Lung (tissue), 12 donors: Measurements from ENCODE around the gene ROS1. TPM values are rescaled to one million over a fixed set of nuclear protein-coding genes. Genes with fewer than 3 reads are reported as not detected.

Experiments
- ATAC-seq: fragments of 200-7000 bp; cut with Tn5 transposase; one replicate; pipeline ENCODE4 v1.9.1; 2020; ENCODE audit warnings: moderate number of reproducible peaks; ENCODE audit not compliant: insufficient read depth, low FRiP score
- DNase-seq, 3 donors: peaks; one replicate each; pipeline ENCODE4 v3.0.0-alpha.2; 2013 to 2017
- H3K27ac ChIP-seq, 2 donors: one replicate each; pipeline ENCODE4 v1.5.1; 2013; ENCODE audit warnings: mild to moderate bottlenecking in 2 of 2, moderate library complexity in 2 of 2, control low read depth in 1 of 2, inconsistent platforms in 1 of 2, low read depth in 1 of 2, low read length in 1 of 2
- H3K27me3 ChIP-seq, 3 donors: one replicate each; pipeline ENCODE4 v1.5.1; 2013; ENCODE audit warnings: low read length in 2 of 3; ENCODE audit not compliant: control insufficient read depth in 3 of 3, insufficient read depth in 3 of 3
- H3K36me3 ChIP-seq, 4 donors: one replicate each; pipeline ENCODE4 v1.5.1; 2013; ENCODE audit warnings: low read length in 4 of 4, mild to moderate bottlenecking in 1 of 4, moderate library complexity in 1 of 4; ENCODE audit not compliant: control insufficient read depth in 4 of 4, insufficient read depth in 4 of 4
- H3K4me1 ChIP-seq, 5 donors: one replicate each; pipeline ENCODE4 v1.5.1; 2013; ENCODE audit warnings: low read length in 5 of 5, mild to moderate bottlenecking in 2 of 5, moderate library complexity in 1 of 5; ENCODE audit not compliant: control insufficient read depth in 5 of 5, insufficient read depth in 5 of 5
- H3K4me3 ChIP-seq: one replicate; pipeline ENCODE4 v1.5.1; 2013; ENCODE audit warnings: mild to moderate bottlenecking, control low read depth, moderate library complexity
- H3K9ac ChIP-seq, 2 donors: one replicate each; pipeline ENCODE4 v1.5.1; 2013; ENCODE audit warnings: low read length in 2 of 2, control low read depth in 1 of 2; ENCODE audit not compliant: insufficient read depth in 1 of 2
- H3K9me3 ChIP-seq, 4 donors: one replicate each; pipeline ENCODE4 v1.5.1; 2013; ENCODE audit warnings: low read length in 3 of 4, mild to moderate bottlenecking in 1 of 4, moderate library complexity in 1 of 4; ENCODE audit not compliant: control insufficient read depth in 4 of 4, insufficient read depth in 3 of 4
- WGBS, 2 donors: extraction: QIAGEN DNeasy Blood & Tissue Kit; methylation state at CpG; one replicate each; pipeline ENCODE4 v1.1.7; 2013; 5-methylcytosine and 5-hydroxymethylcytosine counted together
- polyA plus RNA-seq, 2 donors: library from polyadenylated mRNA; stranded (reverse); fragments of 200-250 nt; gene quantifications; one replicate each; pipeline ENCODE4 v1.2.1, GENCODE V29; 2013
- total RNA-seq, 2 donors: library from RNA; depleted of rRNA in 1 of 2; stranded (reverse); fragments of >200 nt in 1 of 2; gene quantifications; one replicate each; pipeline ENCODE4 v1.2.1, GENCODE V29; 2014 to 2021
- TF ChIP-seq, protein P1 (sequence below): IDR thresholded peaks from 2 replicates; pipeline ENCODE4 v1.5.1; 2012; ENCODE audit warnings: mild to moderate bottlenecking; ENCODE audit errors: control extremely low read depth, extremely low read depth
- donor health status: control.
- donor health status: control.
- donor health status: Bipolar disorder and iron deficiency.
- donor health status: healthy.
- donor health status: DM: yes; HTN: yes; CAD: no.

ROS1 gene
- total and polyA plus RNA-seq, 4 donors = 15.5 to 263 (median 59.4) TPM

GRCh38 chr6:117451671-117452070 is 25.9 kb upstream of the ROS1 start:
- H3K27me3 ChIP-seq = peaks cover 0 to 12% (median 4%) of the 10 kb centered on the region in 3 donors
- no peaks in the 10 kb centered on the region for H3K9me3 ChIP-seq
- DNase-seq (peak in 2 of 3 donors; percentile 48 to 70), ATAC-seq (no peak)
- H3K4me3 ChIP-seq = no peak overlapping the region
- H3K4me1 ChIP-seq = peaks cover 0 to 25% (median 8%) of the 10 kb centered on the region in 5 donors
- peak overlapping the region in 1 of 2 donors; percentile 27 for H3K9ac ChIP-seq
- TF ChIP-seq, protein P1, sequence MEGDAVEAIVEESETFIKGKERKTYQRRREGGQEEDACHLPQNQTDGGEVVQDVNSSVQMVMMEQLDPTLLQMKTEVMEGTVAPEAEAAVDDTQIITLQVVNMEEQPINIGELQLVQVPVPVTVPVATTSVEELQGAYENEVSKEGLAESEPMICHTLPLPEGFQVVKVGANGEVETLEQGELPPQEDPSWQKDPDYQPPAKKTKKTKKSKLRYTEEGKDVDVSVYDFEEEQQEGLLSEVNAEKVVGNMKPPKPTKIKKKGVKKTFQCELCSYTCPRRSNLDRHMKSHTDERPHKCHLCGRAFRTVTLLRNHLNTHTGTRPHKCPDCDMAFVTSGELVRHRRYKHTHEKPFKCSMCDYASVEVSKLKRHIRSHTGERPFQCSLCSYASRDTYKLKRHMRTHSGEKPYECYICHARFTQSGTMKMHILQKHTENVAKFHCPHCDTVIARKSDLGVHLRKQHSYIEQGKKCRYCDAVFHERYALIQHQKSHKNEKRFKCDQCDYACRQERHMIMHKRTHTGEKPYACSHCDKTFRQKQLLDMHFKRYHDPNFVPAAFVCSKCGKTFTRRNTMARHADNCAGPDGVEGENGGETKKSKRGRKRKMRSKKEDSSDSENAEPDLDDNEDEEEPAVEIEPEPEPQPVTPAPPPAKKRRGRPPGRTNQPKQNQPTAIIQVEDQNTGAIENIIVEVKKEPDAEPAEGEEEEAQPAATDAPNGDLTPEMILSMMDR = no peak
- no peak overlapping the region for H3K27ac ChIP-seq
- no peaks in the 10 kb centered on the region for H3K36me3 ChIP-seq
- WGBS, 2 donors = 14 to 19% methylated on average over 5 of the region's 5 CpGs

DNA sequence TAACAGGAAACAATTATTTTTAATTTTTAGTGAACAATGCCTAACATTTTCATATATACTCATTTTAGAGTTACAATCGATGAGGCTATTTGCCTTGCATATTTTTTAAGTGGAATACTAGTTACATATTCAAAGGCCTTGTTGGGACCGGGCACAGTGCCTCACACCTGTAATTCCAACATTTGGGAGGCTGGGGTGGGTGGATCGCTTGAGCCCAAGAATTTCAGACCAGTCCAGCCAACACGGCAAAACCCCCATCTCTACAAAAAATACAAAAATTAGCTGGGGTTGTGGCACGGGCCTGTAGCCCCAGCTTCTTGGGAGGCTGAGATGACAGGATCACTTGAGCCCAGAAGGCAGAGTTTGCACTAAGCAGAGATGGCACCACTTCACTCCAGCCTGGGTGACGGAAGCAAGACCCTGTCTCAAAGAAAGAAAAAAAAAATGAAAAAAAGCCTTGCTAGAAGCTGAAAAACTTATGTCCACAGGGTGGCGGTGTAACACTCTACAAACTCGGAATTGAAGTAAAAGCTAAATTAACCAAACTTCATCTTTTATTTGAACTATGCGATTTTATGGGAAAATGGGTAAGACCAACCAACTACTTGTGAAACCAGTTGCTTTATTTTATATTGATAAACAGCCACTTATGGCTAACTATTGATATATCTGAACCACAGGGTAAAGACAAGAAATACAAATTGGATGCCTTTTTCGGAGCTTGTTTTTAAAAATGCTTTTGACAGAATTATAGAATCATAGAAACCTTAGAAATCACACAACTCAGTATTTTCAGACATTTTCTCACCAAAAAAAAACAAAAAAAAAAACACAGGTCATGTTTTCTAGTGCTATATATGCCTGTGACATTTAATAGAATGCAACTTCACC is 24.1 kb upstream of the ROS1 start:
- ATAC-seq (no peak), DNase-seq (peak; percentile 80 to 93 (median 87))
- 35 to 36% methylated on average over 10 of the region's 10 CpGs for WGBS, 2 donors
- Histone ChIP-seq H3K4me3 (no peak overlapping the region), H3K27ac (no peak overlapping the region), H3K4me1 (peaks cover 0 to 25% (median 8%) of the 10 kb centered on the region in 5 donors), H3K9me3 (no peaks in the 10 kb centered on the region), H3K36me3 (no peaks in the 10 kb centered on the region), H3K9ac (no peak overlapping the region), H3K27me3 (peaks cover 0 to 5% (median 4%) of the 10 kb centered on the region in 3 donors)
- TF ChIP-seq, protein P1 = peak; percentile 52

DNA sequence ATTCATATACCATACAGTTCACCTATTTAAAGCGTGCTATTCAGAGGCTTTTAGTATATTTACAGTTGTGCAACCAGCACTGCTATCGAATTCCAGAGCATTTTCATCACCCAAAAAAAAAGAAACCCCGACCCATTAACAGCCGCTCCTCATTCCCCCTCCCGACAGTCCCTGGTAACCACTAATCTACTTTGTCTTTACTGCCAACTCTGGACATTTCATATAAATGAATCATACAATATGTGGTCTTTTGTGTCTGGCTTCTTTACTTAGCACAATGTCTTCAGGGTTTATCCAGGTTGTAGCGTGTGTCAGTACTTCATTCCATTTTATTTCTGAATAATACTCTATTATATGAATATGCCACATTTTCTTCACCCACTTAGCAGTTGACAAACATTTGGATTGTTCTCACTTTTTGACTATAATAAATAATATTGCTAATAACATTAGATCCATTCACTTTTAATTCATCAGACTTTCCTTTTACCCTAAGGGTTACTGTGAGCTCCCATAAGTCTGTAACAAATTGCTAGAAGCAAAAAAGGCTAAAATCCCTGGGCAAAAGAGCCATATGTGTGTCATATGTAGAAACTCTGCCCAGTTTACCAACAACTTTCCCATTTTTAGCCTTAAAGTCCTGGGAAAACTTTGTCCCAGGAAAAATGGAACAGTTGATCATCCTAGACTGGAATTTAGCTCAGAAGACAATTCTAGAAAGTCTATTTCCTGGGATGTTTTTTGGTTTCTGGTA is 23.2 kb upstream of the ROS1 start:
- peak in 2 of 3 donors; percentile 22 to 42 for DNase-seq
- no peak overlapping the region for H3K9ac ChIP-seq

More for the DNA sequence above, 23.2 kb upstream of the ROS1 start:
- Histone ChIP-seq H3K9me3 (no peaks in the 10 kb centered on the region), H3K4me3 (no peak overlapping the region), H3K36me3 (no peaks in the 10 kb centered on the region), H3K27me3 (peaks cover 0 to 5% (median 4%) of the 10 kb centered on the region in 3 donors), H3K27ac (no peak overlapping the region), H3K4me1 (peaks cover 0 to 25% (median 8%) of the 10 kb centered on the region in 5 donors)
- TF ChIP-seq, protein P1 = no peak
- ATAC-seq = no peak
- 52 to 77% methylated on average over 6 of the region's 6 CpGs for WGBS, 2 donors
